ENCODE measurements around the gene TNFRSF8.

TNFRSF8 gene

DNA sequence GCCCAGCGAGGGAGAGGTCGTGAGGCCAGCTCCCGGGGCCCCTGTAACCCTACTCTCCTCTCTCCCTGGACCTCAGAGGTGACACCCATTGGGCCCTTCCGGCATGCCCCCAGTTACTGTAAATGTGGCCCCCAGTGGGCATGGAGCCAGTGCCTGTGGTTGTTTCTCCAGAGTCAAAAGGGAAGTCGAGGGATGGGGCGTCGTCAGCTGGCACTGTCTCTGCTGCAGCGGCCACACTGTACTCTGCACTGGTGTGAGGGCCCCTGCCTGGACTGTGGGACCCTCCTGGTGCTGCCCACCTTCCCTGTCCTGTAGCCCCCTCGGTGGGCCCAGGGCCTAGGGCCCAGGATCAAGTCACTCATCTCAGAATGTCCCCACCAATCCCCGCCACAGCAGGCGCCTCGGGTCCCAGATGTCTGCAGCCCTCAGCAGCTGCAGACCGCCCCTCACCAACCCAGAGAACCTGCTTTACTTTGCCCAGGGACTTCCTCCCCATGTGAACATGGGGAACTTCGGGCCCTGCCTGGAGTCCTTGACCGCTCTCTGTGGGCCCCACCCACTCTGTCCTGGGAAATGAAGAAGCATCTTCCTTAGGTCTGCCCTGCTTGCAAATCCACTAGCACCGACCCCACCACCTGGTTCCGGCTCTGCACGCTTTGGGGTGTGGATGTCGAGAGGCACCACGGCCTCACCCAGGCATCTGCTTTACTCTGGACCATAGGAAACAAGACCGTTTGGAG is 80.0 kb downstream of the TNFRSF8 start:
- no peak for DNase-seq

DNA sequence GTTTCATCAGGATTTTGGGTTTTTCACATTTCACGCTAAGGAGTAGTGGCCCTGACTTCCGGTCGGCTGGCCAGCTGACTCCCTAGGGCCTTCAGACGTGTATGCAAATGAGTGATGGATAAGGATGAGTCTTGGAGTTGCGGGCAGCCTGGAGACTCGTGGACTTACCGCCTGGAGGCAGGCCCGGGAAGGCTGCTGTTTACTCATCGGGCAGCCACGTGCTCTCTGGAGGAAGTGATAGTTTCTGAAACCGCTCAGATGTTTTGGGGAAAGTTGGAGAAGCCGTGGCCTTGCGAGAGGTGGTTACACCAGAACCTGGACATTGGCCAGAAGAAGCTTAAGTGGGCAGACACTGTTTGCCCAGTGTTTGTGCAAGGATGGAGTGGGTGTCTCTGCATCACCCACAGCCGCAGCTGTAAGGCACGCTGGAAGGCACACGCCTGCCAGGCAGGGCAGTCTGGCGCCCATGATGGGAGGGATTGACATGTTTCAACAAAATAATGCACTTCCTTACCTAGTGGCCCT is 80.6 kb downstream of the TNFRSF8 start:
- DNase-seq, result peak; percentile 91

DNA sequence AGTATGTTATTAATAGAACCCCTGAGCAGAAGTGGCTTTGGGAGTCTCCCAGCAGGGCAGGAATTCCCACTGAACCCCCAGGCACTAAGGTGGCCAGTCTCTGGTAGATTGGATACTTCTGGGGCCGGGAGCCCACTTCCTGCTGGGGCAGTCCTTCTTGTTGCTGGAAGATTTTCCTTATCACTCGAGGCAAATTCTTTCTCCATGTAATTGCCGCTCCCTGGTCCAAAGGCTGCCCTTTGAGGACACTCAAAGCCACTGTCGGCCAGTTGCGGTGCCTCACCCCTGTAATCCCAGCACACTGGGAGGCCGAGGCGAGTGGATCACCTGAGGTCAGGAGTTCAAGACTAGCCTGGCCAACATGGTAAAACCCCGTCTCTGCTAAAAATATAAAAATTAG is 81.1 kb downstream of the TNFRSF8 start:
- no peak for DNase-seq

DNA sequence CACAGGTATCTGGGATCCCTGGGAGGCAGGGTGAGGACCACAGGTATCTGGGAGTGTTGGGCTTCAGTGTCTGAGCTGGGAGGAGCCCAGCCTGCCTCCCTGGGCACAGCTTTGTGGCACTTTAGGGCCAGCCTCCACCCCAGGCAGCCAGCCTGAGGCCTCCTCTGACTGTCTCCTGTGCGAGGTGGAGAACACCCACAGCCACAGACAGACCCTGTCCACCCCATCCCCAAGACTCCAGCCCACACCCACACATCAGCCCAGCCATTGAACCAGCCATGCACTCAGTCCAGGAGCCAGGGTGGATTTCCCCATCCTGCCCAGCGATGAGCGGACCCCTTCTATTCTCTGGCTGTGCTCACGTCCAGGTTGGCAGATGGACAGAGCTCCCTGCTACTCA is 81.9 kb downstream of the TNFRSF8 start:
- no peak for DNase-seq

DNA sequence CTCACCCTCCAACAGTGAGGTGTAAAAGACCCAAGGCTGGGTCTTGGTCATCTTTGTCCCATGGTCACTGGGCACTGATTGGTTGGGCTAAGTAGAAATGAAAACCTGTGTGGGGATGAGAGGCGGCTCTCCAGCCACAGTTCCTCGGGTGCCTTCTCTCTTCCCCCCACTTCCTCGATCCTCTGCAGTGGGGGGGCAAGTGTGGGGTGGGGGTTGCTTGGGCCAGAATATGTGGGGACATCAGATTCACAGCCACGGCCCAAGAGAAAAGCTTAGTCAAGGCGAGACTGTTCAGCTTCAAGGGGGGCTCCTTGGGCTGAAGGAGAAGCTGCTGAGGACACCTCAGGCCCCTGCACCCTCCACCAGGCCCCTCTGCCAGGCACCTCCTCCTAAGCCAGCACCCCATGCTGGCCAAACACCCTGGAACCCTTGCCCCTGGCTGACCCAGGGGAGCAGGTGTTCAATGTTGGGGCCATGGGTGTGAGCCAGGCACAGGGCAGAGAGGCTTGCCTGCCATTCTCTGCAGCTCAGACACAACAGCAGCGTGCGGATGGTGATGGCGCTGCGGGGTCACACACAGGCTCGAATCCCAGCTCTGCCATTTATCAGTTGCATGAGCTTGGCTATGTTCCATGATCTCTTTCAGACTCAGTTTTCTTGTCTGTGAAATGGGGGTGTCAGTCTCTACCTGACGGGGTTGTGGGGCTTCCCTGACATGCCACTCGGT is 82.7 kb downstream of the TNFRSF8 start:
- no peak for DNase-seq

DNA sequence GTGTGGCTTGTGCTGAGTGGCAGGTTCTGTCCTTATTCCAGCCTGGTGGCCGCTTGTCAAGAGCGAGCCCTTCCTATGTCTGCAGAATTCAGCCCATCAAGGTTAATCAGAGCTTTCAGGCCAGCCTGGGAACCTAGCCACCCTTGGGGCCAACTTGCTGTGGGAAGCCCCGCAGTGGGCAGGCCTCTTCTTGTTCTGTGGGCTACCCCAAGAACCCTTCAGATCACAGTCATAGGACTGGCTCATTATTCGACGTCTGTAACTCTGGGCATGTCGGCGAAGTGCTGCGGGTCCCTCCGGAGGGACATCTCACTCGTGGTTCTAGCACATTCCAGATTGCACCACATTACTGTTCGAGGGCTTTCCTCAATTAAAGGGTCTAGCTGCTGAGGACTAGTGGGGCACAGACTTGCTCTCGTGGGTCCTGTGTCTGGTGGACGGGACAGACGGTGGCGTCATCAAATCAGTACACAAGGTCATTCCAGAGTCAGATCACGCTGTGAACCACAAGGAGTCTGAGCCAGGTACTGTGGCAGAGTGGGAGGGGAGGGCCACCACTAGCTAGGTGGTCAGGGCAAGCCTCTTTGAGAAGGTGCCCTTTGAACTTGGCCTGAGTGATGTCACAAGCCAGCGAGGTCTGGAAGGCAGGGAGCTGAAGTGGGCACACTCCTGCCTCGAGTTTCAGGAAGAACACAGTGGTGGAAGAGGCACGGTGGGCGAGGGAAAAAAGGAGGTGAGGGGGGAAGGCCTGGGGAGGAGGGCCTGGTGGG is 83.4 kb downstream of the TNFRSF8 start:
- DNase-seq, result no peak

DNA sequence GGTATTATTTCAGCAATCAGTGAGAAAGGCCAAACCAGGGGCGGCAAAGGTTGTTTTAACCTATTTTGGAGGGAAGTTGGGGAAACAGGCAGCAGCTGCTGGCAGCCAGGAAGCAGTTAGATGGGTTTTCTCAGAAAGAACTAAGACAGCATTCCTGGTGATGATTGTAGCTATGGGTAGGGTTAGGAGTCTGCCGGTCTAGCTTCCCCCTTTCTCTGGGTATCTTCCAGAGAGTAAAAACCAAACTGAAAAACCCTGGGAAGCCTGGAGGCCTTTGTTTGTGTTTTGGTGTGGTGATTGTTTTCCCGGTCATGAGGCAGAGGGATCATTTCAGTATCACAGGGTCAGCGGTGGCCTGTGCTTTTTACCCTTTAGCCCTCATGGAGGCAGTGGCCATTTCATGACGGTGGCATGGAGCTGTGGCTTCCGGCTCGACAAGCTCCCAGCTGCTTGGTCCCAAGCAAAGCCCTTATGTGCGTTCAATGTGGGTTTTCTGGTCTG is 84.1 kb downstream of the TNFRSF8 start:
- no peak for DNase-seq

DNA sequence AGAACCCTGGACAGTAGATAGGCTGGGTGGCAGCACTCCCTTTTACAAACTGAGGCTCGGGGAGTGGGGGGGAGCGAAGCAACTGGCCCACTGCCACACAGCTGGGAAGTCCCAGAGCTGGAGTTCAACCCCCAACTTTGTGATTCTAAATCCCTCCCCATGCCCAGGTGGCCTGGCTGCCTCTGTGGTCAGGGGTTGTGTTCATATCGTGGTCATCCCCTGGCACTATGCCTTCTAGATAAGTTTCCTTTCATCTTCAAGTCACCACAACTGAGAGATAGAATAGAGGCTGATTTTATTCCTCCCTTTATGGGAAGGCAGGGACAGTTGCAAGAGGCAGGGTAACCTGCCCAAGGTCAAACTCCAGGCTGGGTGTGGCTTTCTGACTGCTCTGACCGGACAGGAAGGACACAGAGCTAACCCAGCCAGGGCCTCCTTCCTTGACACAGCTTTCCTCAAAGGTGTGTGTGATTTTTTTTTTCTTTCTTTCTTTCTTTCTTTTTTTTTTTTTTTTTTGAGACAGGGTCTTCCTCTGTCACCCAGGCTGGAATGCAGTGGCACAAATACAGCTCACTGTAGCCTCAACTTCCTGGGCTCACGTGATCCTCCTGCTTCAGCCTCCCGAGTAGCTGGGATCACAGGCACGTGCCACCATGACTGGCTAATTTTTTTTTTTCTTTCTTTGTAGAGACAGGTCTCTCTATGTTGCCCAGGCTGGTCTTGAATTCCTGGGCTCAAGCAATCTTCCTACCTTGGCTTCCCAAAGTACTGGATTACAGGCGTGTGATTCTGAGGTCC is 85.3 kb downstream of the TNFRSF8 start:
- DNase-seq, result no peak

DNA sequence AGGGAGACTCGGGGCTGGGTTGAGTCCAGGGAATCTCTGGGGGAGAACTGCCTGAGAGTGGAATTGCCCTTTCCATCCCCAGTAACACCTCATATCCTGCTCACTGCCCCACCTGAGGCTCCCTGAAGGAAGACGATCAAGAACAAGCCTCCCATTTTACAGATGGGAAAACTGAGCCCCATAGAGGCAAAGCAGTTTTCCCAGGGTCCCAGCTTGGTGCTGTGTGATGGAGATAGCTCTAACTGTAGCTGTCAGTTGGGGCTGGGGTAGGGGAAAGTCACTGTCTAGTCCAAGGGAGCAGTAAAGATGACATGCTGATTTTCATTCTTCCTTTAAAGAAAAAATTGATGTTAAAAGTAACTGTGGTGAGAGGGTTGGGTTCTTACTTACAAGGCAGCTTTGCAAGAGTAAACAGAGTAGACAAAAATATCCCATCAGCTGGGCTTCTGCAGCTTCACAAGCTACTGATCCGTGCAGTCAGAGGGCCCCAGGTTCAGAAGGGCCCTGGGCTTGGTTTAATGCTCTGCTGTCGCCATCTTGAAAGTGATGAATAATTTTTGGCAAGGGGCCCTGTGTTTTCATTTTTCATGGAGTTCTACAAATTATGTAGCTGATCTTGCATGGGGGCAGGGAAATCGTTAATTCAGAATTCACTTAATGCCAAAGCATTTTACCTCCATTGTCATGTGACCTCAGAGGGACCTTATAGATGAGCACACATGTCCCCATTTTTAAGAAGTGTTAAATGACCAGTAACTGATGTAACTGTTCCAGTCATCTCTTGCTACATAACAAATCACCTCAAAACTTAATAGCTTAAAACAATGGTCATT is 86.1 kb downstream of the TNFRSF8 start:
- DNase-seq, result no peak

DNA sequence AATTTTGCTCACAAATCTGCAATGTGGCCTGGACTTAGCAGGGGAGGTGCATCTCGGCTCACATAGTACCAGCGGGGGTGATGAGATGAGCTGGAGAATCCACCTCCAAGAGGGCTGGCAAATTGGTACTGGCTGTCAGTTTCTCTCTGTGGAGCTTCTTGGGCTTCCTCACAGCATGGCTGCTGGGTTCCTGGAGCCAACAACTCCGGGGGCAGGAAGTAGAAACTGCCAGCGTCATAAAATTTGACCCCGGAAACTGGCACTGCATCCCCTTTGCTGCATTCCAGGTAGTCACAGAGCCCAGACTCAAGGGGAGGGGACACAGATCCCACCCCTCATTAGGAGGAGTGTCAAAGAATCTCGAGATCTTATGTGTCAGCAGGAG is 86.7 kb downstream of the TNFRSF8 start:
- no peak for DNase-seq

DNA sequence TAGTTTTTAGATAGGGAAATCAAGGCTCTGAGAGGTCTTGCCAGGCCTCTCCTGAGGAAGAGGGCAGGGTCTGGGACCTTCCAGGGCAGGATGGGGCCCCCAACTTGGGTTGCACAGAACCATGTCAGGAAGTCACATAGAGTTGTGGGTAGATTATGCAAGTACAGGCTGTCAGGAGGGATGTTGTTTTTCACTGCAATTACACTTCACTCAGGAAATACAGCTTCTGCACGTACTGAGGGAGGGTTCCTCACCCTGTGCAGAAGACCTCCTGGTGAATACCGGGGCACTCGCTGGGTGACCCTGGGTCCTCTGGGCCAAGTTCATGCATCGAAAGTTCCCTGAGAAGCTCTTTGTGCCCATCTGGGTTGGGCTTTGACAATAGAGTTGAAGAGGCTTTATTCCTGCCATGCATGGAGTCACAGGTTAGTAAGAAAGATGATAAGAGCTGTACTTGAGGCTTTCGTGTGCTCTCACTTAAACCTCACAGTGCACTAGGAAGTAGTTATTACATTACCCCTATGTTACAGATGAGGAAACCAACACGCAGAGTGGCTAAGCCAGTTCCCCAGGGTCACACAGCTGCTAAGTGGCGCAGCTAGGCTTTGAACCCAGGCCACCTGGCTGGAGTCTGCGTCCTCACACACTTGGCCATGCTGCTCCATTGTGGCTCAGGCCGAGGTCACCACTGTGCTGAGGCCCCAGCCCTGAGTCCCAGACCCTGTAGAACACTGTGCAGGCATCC is 87.5 kb downstream of the TNFRSF8 start:
- DNase-seq, result no peak

DNA sequence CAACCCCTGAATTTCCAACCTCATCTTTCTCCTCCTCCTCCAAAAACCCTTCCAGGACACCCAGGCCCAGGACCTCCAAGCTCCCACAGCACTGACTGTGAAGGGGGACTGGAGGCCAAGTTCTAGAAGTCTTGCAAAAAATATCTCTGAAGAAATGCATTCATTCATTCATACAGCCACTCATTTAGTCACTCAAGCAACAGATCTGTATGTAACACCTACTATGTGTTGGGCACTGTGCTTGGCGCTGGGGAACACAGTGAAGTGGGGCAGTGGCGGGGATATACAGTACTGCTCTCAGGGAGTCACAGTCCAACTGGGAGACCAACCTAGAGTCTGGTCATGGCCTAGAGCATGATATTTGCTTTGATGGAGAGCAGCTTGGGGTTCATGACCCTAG is 88.4 kb downstream of the TNFRSF8 start:
- no peak for DNase-seq

DNA sequence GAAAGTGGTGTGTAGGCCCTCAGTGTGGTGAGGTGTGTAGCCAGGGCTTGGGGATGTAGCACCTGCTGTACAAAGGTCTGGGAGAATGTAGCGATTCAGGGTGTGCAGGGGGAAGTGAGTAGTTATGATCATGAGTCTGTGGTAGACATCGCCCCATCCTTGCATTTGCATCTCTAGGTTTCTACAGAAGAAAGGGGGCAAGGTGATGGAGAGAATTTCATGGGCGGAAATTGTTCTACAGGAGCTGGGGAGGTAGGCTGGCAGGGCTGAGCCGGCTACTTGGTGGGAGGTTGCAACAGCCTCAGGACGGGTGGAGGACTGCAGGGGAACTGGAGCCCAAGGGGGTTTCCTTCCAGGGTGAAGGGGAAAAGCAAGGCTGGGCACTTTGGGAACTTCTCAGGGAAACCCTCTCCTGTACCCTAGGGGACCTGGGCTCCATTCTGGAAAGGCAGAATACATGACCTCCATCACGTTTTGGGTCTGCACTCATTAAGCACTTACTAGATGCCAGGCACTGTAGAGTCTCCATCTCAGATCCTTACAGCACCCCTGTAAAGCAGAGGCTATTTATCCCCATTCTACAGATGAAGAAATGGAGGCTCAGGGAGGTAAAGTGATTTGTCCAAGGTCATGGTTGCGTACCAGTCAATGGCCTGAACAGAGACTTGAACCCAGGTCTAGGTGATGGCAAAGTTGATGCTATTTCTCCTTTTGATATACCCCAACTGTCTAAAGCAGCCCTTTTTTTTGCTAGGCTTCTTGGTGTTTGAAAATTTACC is 89.2 kb downstream of the TNFRSF8 start:
- DNase-seq, result no peak

DNA sequence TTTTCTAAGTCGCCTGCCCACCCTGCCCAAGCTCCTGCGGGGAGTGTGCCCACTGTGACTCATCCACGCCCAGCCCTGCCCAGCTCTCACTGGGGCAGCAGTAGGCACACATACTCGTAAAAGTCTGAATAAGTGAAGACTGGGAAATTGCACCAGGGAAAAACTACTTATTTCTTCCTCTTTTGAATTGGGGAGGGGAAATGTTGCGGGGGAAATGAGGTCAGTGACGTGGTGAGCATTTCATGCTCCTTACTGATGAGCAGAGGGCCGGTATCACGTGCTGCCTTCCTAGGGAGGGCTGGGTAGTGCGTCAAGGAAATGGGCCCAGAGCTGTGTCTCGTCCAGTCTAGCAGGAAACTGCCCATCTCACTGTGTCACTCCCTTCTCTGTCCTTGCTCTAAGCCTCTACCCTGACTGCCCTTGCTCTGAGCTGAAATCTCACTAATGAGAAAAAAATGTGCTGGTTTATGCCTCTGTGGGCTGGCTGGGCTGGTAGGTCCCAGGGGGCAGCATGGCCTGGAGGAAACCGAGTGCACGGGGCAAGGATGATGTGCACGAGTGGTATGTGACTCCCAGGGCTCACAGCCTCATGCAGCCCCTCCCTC is 90.2 kb downstream of the TNFRSF8 start:
- peak; percentile 97 for DNase-seq

DNA sequence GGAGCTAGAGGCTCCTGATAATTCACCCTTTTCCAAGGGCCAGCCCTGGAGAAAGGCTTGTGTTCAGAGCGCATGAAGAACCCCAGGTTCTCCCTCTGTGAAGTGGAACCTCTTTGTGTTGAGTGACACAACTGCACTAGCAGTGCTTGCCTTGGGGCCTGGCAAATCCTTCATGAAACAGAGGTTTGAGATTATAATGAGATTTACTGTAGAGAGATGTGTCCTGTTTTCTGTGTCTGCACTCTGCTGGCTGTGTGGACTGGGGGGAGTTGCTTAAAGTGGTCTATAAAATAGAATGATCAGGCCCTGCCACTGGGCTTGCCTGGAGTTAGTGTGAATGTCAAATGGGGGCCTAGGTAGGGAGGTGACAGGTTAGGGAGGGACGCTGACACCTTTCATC is 92.2 kb downstream of the TNFRSF8 start:
- DNase-seq, result no peak

DNA sequence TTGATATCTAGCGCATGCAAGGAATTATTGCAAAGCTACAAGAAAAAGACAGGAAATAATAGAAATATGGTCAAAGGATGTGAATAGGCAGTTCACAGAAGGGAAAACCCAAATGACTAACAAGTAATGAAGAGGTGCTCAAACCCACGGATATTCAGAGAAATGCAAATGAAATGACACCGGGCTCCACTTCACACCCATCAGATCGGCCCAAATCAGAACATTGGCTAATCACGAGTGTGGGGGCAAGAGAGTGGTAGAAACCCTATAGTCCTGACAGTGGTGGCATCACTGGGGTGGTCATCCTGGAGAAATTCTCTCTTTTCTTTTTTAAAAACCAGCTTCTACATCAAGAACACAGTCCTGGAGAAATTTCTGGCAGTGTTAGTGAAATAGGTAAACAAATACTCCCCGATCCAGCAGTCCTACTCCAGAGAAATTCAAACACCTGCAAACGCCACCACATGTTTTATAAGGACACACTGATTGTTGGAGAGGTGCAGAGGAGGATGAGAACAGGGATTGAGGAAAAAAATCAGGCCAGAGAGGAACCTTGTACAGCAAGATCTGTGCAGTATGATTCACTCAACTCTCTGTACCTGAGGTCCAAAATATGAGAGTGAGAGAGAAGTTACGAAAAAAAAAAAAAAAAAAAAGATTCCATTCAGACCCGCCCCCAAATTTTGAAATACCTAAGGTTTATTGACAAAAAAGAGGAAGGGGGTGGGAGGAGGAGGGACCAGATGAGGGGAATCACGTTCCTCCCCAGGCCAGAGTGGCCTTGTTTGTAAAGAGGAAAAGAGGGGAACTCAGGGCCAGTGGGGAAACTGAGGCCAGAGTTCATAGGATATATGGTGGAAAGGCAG is 94.5 kb downstream of the TNFRSF8 start:
- DNase-seq, result no peak

DNA sequence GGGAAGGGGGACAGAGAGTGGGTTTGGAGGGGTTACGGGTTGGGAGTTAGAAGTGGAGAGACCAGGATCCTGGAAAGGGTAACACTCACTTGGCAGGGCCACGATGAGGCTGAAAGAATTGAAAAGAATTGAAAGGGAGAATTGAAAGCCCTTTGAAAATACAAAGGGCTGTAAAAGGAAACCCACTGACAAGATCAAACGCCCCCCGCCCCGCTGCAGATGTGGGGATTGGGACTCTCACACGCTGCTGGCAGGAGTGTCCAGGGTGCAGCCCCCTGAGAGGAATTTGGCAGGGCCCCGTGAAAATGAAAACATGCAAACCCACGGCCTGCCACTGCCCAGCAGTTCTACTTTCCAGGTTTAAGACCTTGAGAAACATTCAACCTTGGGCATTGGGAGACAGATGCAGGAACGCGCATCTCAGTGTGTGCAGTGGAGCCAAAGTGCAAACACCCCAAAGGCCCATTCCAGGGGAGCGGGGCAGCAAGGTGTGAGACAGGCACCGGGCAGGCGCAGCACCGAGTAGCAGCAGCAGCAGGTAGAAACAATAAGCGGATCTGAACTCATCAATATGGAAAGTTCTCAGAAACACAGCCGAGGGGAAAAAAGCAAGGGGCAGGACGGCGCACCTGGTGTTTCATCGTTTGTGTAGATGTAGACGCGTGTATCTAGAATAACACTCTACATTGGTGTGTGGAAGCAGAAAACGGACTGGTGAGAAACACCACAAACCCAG is 95.4 kb downstream of the TNFRSF8 start:
- DNase-seq, result no peak

DNA sequence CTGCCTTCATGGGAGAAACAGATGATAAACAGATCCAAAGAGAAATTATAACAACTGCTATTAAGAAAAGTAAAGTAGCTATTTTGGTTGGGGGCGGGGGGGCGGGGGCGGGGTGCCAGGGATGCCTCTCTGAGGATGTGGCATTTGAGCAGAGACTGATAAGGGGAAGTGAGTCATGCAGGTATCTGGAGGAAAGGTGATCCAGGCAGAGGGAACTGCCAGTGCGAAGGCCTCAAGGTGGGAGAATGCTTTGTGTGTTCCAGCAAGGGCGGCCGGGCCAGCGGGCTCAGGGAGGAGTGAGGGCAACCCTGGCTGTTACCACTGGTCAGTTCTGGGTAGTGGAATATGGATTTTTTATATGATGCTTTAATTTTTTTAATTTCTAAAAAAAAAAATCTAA is 96.7 kb downstream of the TNFRSF8 start:
- no peak for DNase-seq
